Chondrocyte (in vitro differentiated cells): Measurements from ENCODE around the gene MAP3K5. TPM values are rescaled to one million over a fixed set of nuclear protein-coding genes. Genes with fewer than 3 reads are reported as not detected.

Experiments
- DNase-seq: peaks from one replicate; pipeline ENCODE4 v3.0.0; 2021; ENCODE audit warnings: mixed read lengths, low spot score
- H3K27ac Mint-ChIP-seq: one replicate; pipeline ENCODE4 v1.8.0; 2021; ENCODE audit warnings: mild to moderate bottlenecking, moderate library complexity, mixed read lengths; ENCODE audit not compliant: unreplicated experiment
- H3K27me3 Mint-ChIP-seq: 2 replicates; pipeline ENCODE4 v1.8.0; 2021; ENCODE audit warnings: low read depth, mixed read lengths
- H3K36me3 Mint-ChIP-seq: 2 replicates; pipeline ENCODE4 v1.8.0; 2021; ENCODE audit warnings: low read depth, mixed read lengths
- H3K4me1 Mint-ChIP-seq: 2 replicates; pipeline ENCODE4 v1.8.0; 2021; ENCODE audit warnings: low read depth, mild to moderate bottlenecking, mixed read lengths
- H3K4me3 Mint-ChIP-seq: one replicate; pipeline ENCODE4 v1.8.0; 2021; ENCODE audit warnings: mild to moderate bottlenecking, moderate library complexity, mixed read lengths; ENCODE audit not compliant: unreplicated experiment
- H3K9me3 Mint-ChIP-seq: 2 replicates; pipeline ENCODE4 v1.8.0; 2021; ENCODE audit warnings: low read depth, mixed read lengths
- total RNA-seq: library from RNA; stranded (reverse); gene quantifications from 3 replicates; pipeline ENCODE4 v1.2.1, GENCODE V29; 2021
- TF ChIP-seq, protein P1 (sequence below): fragments of 200-600 bp; sonication (generic); IDR thresholded peaks from 2 replicates; pipeline ENCODE4 v1.5.0; 2021; ENCODE audit warnings: antibody characterized with exemption, mild to moderate bottlenecking, moderate library complexity

MAP3K5 gene
- total RNA-seq, 1 donor from 2014 or later, result 4.6 TPM

DNA sequence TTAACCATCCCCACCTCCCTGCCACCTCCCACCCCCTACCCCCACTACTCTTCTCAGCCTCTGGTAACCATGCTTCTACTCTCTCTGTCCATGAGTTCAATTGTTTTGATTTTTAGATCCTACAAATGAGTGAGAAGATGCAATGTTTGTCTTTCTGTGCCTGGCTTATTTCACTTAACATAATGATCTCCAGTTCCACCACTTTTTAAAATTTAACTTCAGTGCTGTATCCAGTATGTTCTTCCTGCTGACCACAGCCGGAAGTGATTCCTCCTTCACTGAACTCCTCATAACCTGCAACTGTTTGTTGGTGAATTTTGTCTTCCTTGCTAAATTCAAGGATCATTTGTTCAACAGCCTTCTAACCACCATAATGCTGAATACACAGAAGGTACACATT, 245.9 kb downstream of the MAP3K5 start:
- no peaks in the 10 kb centered on the region for H3K9me3 Mint-ChIP-seq
- peaks cover 54% of the 10 kb centered on the region for H3K27me3 Mint-ChIP-seq

DNA sequence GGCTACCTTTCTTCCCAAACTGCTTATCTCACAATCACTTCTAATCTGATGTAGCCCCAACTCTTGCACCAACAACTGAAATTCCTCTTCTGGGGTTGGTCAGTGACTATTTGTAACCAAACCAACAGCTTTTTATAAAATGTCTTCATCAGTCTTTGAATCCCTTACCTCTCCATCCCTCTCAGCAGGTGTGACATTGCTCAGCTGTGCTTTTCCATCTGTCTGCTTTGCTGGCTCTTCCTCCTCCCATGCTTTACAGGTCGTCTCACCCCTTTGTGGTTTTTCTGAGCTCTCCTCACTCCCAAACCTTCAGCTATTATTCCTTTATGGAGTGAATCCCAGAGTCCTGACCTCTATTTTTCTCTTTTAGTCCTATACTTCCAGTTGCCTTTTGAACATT, 248.0 kb downstream of the MAP3K5 start:
- TF ChIP-seq, protein P1, sequence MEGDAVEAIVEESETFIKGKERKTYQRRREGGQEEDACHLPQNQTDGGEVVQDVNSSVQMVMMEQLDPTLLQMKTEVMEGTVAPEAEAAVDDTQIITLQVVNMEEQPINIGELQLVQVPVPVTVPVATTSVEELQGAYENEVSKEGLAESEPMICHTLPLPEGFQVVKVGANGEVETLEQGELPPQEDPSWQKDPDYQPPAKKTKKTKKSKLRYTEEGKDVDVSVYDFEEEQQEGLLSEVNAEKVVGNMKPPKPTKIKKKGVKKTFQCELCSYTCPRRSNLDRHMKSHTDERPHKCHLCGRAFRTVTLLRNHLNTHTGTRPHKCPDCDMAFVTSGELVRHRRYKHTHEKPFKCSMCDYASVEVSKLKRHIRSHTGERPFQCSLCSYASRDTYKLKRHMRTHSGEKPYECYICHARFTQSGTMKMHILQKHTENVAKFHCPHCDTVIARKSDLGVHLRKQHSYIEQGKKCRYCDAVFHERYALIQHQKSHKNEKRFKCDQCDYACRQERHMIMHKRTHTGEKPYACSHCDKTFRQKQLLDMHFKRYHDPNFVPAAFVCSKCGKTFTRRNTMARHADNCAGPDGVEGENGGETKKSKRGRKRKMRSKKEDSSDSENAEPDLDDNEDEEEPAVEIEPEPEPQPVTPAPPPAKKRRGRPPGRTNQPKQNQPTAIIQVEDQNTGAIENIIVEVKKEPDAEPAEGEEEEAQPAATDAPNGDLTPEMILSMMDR, result no peak
- H3K4me1 Mint-ChIP-seq, result peaks cover 8% of the 10 kb centered on the region
- H3K4me3 Mint-ChIP-seq, result no peak overlapping the region
- no peak for DNase-seq
- H3K27me3 Mint-ChIP-seq, result peaks cover 50% of the 10 kb centered on the region
- H3K36me3 Mint-ChIP-seq, result peaks cover 3% of the 10 kb centered on the region
- H3K9me3 Mint-ChIP-seq, result no peaks in the 10 kb centered on the region
- H3K27ac Mint-ChIP-seq, result no peak overlapping the region

More for the DNA sequence above, 245.9 kb downstream of the MAP3K5 start:
- H3K27ac Mint-ChIP-seq, result no peak overlapping the region
- TF ChIP-seq, protein P1, result no peak
- H3K4me3 Mint-ChIP-seq, result no peak overlapping the region
- H3K4me1 Mint-ChIP-seq, result peaks cover 12% of the 10 kb centered on the region
- no peak for DNase-seq
- H3K36me3 Mint-ChIP-seq, result peaks cover 3% of the 10 kb centered on the region

DNA sequence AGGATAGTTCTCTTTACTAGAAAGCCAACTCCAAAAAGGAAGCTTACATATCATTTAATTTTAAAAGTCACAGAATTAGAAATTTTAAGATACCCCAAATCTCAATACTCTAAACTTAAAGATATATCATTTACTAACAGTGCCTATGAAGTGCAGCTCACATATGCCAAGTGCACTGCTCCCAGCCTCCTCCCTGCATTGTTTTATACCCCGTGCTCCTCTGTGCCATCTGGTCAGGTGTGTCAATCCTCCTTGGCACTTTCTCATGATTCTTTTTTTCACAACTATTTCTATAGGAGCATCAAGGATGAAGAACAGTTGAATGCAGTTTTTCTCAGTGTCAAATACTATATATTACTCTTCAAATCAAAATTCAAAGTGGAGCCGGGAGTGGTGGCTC, 250.9 kb downstream of the MAP3K5 start:
- H3K36me3 Mint-ChIP-seq, result peaks cover 3% of the 10 kb centered on the region
- no peaks in the 10 kb centered on the region for H3K9me3 Mint-ChIP-seq
- H3K4me1 Mint-ChIP-seq, result peaks cover 5% of the 10 kb centered on the region
- no peak overlapping the region for H3K4me3 Mint-ChIP-seq
- H3K27me3 Mint-ChIP-seq, result peaks cover 39% of the 10 kb centered on the region
- H3K27ac Mint-ChIP-seq, result no peak overlapping the region
- no peak for DNase-seq
- TF ChIP-seq, protein P1, result no peak

DNA sequence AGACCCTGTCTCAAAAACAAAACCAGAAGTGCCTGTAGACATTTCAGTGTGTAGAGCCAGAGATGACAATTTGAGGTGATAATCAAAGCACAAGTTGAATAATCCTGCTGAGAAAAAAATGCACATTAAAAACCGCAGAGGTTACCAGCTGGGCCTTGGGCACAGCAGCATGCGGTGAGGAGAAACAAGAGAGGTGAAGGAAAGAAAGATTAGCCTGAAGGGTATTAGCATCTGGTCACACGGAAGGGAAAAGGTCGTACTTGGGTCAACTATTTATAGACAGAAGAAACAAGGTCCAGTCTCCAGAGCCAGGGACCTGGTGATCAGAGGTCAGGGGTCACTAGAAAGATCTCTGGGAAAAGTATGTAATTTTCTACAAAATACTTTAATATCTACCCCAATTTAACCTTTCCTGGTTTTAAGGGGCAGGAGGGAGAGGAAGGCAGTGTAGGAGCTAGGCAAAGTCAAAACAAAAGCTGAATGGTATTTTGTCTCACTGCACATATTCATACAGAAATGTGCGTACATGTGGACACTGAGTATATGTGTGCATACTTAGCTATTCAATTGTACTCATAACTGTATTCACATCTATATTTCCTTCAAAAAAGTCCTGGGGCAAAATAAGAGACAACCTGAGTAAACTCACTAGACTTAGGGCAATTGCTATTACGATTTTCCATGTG, 252.2 kb downstream of the MAP3K5 start:
- H3K27ac Mint-ChIP-seq, result no peak overlapping the region
- DNase-seq, result no peak
- H3K36me3 Mint-ChIP-seq, result peaks cover 3% of the 10 kb centered on the region
- H3K4me3 Mint-ChIP-seq, result no peak overlapping the region
- no peaks in the 10 kb centered on the region for H3K9me3 Mint-ChIP-seq
- H3K4me1 Mint-ChIP-seq, result peaks cover 5% of the 10 kb centered on the region
- TF ChIP-seq, protein P1, result no peak
- H3K27me3 Mint-ChIP-seq, result peaks cover 33% of the 10 kb centered on the region

DNA sequence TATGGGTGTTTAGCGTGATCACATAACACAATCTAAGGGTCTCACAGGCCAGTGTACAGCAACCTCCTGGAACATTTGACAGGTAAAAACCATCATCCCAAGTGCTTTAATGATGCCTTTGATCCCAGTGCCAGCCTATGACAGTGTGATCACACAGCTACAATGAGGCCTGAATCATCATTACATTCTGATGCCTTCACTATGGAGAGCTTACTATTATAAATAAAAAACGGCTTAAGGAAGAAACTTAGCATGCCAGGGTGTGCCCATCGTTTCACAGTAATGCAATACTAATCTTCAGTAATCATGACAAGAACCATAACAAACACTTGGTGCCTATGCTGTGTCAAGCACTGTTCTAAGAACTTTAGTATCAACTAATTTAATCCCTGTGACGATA, 253.4 kb downstream of the MAP3K5 start:
- Mint-ChIP-seq H3K36me3 (peaks cover 1% of the 10 kb centered on the region), H3K4me1 (peaks cover 5% of the 10 kb centered on the region), H3K9me3 (no peaks in the 10 kb centered on the region), H3K27me3 (peaks cover 26% of the 10 kb centered on the region), H3K27ac (no peak overlapping the region), H3K4me3 (no peak overlapping the region)
- no peak for DNase-seq
- TF ChIP-seq, protein P1, result no peak
